ENCODE results near the gene ALDOA. TPM values are rescaled to one million over a fixed set of nuclear protein-coding genes. Genes with fewer than 3 reads are reported as not detected.
A peak's percentile ranks its signal among the peaks of the same experiment; 100 is the strongest.

The ALDOA gene
- total RNA-seq, 3 donors from 2014 or later (not counting 1 experiment from before 2014, with no cell fraction given): 412 to 544 (median 490) TPM

GRCh38 chr16:30086291-30087140 lies 21.0 kb downstream of the ALDOA start:
- peaks cover under 1 to 17% of the 10 kb centered on the region in 2 donors for H3K4me1 Mint-ChIP-seq
- Histone ChIP-seq H3K4me1 (ENCODE audit: control insufficient read depth, insufficient read depth, low read length) (peaks cover 9% of the 10 kb centered on the region), H3K9me3 (ENCODE audit: control insufficient read depth, insufficient read depth, low read length) (no peaks in the 10 kb centered on the region), H3K4me3 (ENCODE audit: low read length) (no peak overlapping the region), H3K27me3 (ENCODE audit: control insufficient read depth, insufficient read depth, low read length) (no peaks in the 10 kb centered on the region), H3K36me3 (ENCODE audit: control insufficient read depth, insufficient read depth, low read length) (peaks cover 39% of the 10 kb centered on the region), H3K27ac (ENCODE audit: low read length) (no peak overlapping the region)
- H3K4me3 Mint-ChIP-seq: no peak overlapping the region
- 95% methylated on average over 24 of the region's 27 CpGs for WGBS (ENCODE audit: insufficient coverage)
- H3K9me3 Mint-ChIP-seq: no peaks in the 10 kb centered on the region
- intact Hi-C loops (cut with micrococcal nuclease): no loop called here
- peak in 1 of 3 donors; percentile 11 for ATAC-seq
- H3K27ac Mint-ChIP-seq: peak overlapping the region in 1 of 2 donors; percentile 29
- TF ChIP-seq, protein P1, sequence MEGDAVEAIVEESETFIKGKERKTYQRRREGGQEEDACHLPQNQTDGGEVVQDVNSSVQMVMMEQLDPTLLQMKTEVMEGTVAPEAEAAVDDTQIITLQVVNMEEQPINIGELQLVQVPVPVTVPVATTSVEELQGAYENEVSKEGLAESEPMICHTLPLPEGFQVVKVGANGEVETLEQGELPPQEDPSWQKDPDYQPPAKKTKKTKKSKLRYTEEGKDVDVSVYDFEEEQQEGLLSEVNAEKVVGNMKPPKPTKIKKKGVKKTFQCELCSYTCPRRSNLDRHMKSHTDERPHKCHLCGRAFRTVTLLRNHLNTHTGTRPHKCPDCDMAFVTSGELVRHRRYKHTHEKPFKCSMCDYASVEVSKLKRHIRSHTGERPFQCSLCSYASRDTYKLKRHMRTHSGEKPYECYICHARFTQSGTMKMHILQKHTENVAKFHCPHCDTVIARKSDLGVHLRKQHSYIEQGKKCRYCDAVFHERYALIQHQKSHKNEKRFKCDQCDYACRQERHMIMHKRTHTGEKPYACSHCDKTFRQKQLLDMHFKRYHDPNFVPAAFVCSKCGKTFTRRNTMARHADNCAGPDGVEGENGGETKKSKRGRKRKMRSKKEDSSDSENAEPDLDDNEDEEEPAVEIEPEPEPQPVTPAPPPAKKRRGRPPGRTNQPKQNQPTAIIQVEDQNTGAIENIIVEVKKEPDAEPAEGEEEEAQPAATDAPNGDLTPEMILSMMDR (IDR thresholded peaks at IDR 0.05): no peak
- no peaks in the 10 kb centered on the region for H3K36me3 Mint-ChIP-seq
- H3K27me3 Mint-ChIP-seq (ENCODE audit: low read depth in 2 of 2): no peaks in the 10 kb centered on the region
- no peak for DNase-seq

DNA sequence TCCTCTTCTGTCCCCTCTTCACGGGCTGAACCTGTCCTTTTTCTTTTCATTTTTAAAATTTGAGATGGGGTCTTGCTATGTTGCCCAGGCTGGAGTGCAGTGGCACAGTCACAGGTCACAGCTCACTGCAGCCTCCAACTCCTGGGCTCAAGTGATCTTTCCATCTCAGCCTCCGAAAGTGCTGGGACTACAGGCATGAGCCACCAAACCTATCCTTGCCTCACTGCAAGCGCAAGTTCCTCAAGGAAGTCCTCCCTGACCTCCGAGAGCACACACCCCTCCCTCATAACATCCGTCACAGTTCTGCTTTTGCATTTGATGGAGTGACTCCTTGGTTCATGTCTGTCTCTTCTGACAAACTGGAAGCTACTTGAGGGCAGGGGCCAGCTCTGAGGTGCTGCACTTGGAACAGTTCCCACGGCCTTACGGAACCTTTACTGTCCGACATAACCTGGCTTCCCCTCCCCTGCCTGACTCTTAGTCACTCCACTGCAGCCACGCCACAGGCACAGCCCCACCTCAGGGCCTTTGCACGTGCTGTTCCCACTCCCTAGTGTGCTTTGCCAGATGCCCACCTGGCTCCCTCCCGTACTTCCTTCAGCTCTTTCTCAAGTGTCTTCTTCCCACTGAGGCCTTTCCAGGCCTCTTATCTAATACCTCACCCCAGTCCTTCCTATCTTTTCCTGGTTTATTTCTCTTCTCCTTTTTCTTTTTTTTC lies 21.8 kb downstream of the ALDOA start:
- TF ChIP-seq, protein P1 (IDR thresholded peaks at IDR 0.05): no peak
- WGBS (ENCODE audit: insufficient coverage): 85% methylated on average over 11 of the region's 11 CpGs
- no peak overlapping the region for H3K27ac ChIP-seq (ENCODE audit: low read length)
- Mint-ChIP-seq H3K36me3 (no peaks in the 10 kb centered on the region), H3K27ac (peak overlapping the region in 1 of 2 donors; percentile 29), H3K4me3 (no peak overlapping the region), H3K4me1 (peaks cover 9 to 20% of the 10 kb centered on the region in 2 donors), H3K27me3 (ENCODE audit: low read depth in 2 of 2) (no peaks in the 10 kb centered on the region), H3K9me3 (no peaks in the 10 kb centered on the region)
- ATAC-seq (no peak), DNase-seq (peak in 1 of 2 donors; percentile 18)
- no peak overlapping the region for H3K4me3 ChIP-seq (ENCODE audit: low read length)
- H3K4me1 ChIP-seq (ENCODE audit: control insufficient read depth, insufficient read depth, low read length): peaks cover 16% of the 10 kb centered on the region
- H3K9me3 ChIP-seq (ENCODE audit: control insufficient read depth, insufficient read depth, low read length): no peaks in the 10 kb centered on the region
- H3K27me3 ChIP-seq (ENCODE audit: control insufficient read depth, insufficient read depth, low read length): no peaks in the 10 kb centered on the region
- H3K36me3 ChIP-seq (ENCODE audit: control insufficient read depth, insufficient read depth, low read length): peaks cover 34% of the 10 kb centered on the region
- intact Hi-C loops (cut with micrococcal nuclease): no loop called here

DNA sequence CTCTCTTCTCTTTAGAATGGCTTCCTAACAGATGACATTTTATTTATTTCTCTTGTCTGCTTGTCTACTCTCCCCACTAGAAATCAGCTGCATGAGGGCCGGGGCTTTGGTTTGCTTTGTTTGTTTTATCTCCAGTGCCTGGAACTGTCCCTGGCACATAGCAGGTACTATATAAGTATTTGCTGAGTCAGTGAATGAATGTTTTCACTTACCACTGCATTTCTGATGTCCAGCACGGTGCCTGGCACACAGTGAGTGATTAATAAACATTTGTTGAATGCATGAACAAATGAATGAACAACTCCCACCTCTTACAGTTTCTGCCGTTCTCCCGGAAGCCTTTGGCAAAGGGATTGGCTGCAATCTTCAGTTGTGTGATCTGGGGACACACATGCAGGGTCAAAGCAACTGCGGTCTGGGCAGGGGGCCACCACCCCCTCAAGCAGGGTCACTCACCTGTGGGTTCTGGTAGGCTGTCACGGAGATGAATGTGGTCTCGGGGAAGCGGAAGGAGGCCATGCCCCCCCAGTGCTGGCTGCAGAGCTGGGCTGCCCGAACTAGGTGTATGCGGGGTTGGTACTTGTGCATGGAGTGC lies 22.8 kb downstream of the ALDOA start:
- H3K27me3 ChIP-seq (ENCODE audit: control insufficient read depth, insufficient read depth, low read length): no peaks in the 10 kb centered on the region
- no peaks in the 10 kb centered on the region for H3K9me3 ChIP-seq (ENCODE audit: control insufficient read depth, insufficient read depth, low read length)
- H3K4me1 Mint-ChIP-seq: peaks cover 15 to 20% of the 10 kb centered on the region in 2 donors
- H3K4me3 Mint-ChIP-seq: no peak overlapping the region
- WGBS (ENCODE audit: insufficient coverage): 96% methylated on average over 10 of the region's 10 CpGs
- H3K27ac Mint-ChIP-seq: peak overlapping the region in 1 of 2 donors; percentile 62
- intact Hi-C loops (cut with micrococcal nuclease): no loop called here
- no peak for DNase-seq
- ATAC-seq: no peak
- peaks cover 26% of the 10 kb centered on the region for H3K4me1 ChIP-seq (ENCODE audit: control insufficient read depth, insufficient read depth, low read length)
- H3K27me3 Mint-ChIP-seq (ENCODE audit: low read depth in 2 of 2): no peaks in the 10 kb centered on the region
- no peak overlapping the region for H3K27ac ChIP-seq (ENCODE audit: low read length)
- TF ChIP-seq, protein P1 (IDR thresholded peaks at IDR 0.05): no peak
- peaks cover 24% of the 10 kb centered on the region for H3K36me3 ChIP-seq (ENCODE audit: control insufficient read depth, insufficient read depth, low read length)
- no peak overlapping the region for H3K4me3 ChIP-seq (ENCODE audit: low read length)
- H3K9me3 Mint-ChIP-seq: no peaks in the 10 kb centered on the region
- no peaks in the 10 kb centered on the region for H3K36me3 Mint-ChIP-seq
